Fibroblast of the aortic adventitia (primary cell): ENCODE measurements around the gene IGF1. TPM values are rescaled to one million over a fixed set of nuclear protein-coding genes. Genes with fewer than 3 reads are reported as not detected.

Experiments
- DNase-seq: peaks from one replicate; pipeline ENCODE4 v3.0.0-alpha.2; 2010; ENCODE audit warnings: low read depth
- H3K4me3 ChIP-seq: 2 replicates; pipeline ENCODE4 v1.5.1; 2011; ENCODE audit warnings: low read depth, mild to moderate bottlenecking, control low read depth, low read length, moderate library complexity
- CTCF ChIP-seq: IDR thresholded peaks from 2 replicates; pipeline ENCODE4 v1.5.1; 2011; ENCODE audit warnings: mild to moderate bottlenecking, low read length, control low read depth, inconsistent platforms; ENCODE audit not compliant: insufficient read depth
- total RNA-seq: library from RNA; depleted of rRNA; stranded (reverse); fragments of >200 nt; gene quantifications from 2 replicates; pipeline ENCODE4 v1.2.3, GENCODE V29; 2012; ENCODE audit warnings: low replicate concordance

IGF1 gene
- total RNA-seq, 1 donor = 0.63 TPM

GRCh38 chr12:102484428-102484958 is 4.1 kb upstream of the IGF1 start:
- peak; percentile 94 for TF ChIP-seq CTCF
- DNase-seq = peak; percentile 83
- H3K4me3 ChIP-seq = peak overlapping the region; percentile 50

- TF ChIP-seq CTCF = no peak
- H3K4me3 ChIP-seq = peak overlapping the region; percentile 50
These were observed 3.7 kb upstream of the IGF1 start for GRCh38 chr12:102484017-102484416.

DNA sequence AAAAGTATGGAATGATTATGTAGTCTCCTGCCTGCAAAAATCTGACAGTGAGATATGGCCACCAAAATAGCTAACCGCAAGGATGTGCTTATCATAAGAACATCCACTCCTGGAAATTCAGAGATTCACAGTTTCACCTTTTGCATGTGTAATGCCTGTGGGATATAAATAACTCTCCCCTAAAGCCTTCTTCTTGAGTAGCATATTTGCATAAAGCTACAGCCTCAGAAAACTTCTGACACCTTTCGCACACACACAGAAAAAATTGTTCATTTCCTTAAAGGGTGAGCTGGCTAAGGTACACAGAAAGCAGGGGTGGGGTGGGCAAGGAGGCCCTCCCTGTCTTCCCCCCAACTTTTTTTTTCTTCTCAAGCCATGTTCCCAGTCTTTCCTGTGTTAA is 3.1 kb upstream of the IGF1 start:
- no peak for TF ChIP-seq CTCF
- DNase-seq = no peak
- H3K4me3 ChIP-seq = no peak overlapping the region

More at GRCh38 chr12:102484017-102484416, 3.7 kb upstream of the IGF1 start:
- no peak for DNase-seq

- no peak for TF ChIP-seq CTCF
These were observed 1.5 kb upstream of the IGF1 start for GRCh38 chr12:102481705-102482425.

DNA sequence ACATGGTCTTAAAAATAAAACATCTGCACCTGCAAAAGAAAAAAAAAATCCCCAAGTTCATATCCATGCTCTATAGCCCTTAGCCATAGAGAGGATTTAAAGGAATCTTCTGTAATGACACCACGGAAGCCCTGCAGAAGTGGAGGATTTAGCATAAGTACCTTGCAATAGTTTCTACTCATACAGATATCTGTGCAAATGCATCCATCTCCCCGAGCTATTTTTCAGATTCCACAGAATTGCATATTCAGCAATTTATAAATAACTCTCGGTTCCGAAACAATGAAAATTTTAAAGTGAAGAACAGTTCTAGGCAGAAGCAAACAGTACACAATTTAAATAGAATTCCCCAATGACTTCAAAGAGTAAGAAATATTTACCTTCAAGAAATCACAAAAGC is 424 bp downstream of the IGF1 start:
- no peak for TF ChIP-seq CTCF
- no peak overlapping the region for H3K4me3 ChIP-seq
- DNase-seq = no peak

More at GRCh38 chr12:102481705-102482425, 1.5 kb upstream of the IGF1 start:
- H3K4me3 ChIP-seq = no peak overlapping the region
- DNase-seq = no peak

DNA sequence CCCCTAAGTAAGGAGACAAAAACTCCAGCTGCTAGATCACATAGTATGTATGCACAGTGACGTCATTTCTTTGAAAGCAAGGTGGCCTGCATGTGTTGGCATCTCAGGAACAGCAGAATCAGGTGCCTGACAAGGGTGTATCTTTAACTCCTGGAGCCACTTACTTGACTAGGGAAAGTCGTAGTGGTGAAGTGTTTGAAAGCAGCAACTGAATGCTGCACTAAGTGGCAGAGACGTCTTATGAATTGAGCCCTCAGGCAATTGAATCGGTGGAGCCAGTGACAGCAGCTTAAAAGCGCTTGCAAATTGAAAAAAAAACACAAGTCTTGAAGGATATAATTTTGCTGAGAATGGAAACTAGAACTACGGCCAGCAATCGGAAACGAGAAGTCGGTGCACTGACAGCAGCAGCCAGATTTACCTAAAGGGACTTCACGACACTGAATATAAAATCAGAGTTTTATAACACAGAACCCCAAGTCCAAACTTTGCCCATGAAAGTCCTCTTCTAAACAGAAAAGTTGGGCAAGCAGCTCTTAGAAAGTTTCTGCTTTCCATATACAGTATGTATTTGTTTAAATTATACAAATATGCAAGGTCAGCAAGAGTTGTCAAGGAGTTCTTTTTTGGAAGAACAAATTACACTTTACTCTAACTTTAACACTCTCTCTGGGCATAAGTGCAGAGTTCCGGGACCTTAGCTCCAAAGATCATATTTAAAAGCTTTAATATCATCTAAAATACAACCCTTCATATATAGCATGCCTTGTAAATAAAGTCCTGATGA is 1.1 kb downstream of the IGF1 start:
- no peak for DNase-seq
- TF ChIP-seq CTCF = no peak
- H3K4me3 ChIP-seq = no peak overlapping the region
